ENCODE measurements around the gene EFCAB14.

- TF ChIP-seq EZH2 (IDR thresholded peaks at IDR 0.05) (no peak), POLR2AphosphoS5 (IDR thresholded peaks at IDR 0.05; ENCODE audit: borderline replicate concordance, low read depth, low read length) (no peak)
Measured at GRCh38 chr1:46643368-46643775, 75.5 kb downstream of the EFCAB14 start.

All from SK-N-MC (cell line).